Measurements from ENCODE around the gene ASPA.

DNA sequence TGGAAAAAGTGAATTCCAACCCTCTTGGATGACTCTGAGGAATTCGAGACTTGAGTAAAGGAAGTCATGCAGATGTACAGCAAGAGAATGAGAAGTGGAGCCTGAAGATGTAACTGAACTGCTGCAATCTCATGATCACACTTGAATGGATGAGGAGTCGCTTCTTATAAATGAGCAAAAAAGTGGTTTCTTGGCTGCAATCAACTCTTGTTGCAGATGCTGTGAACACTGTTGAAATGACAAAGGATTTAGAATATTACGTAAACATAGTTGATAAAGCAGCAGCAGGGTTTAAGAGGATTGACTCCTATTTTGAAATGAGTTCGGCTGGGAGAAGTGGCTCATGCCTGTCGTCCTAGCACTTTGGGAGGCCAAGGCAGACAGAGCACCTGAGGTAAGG is 25.5 kb downstream of the ASPA start:
- TF ChIP-seq CTCF (IDR thresholded peaks at IDR 0.05) (no peak), POLR2A (IDR thresholded peaks at IDR 0.05) (no peak), POLR2AphosphoS5 (IDR thresholded peaks at IDR 0.05) (no peak), EP300 (IDR thresholded peaks at IDR 0.05; ENCODE audit: low read depth) (no peak)
